ENCODE results near the gene TFAP2B. TPM values are rescaled to one million over a fixed set of nuclear protein-coding genes. Genes with fewer than 3 reads are reported as not detected.

Gene TFAP2B
- under 1 TPM in 1 of 3 donors, not detected in 2; 0.01 TPM for polyA plus RNA-seq

- WGBS, 3 donors: 5 to 13% (median 12%) methylated on average over 7 of the region's 7 CpGs
- H3K27ac ChIP-seq (ENCODE audit: low read depth, low read length): no peak within 1 kb of the TSS
Observed at GRCh38 chr6:50818673-50819072, at the start of gene TFAP2B. TFAP2B (plus strand) TSS chr6:50818871; CDS start chr6:50818892, 21 bp downstream.

- no peak overlapping the region for H3K27ac ChIP-seq (ENCODE audit: low read depth, low read length)
Observed at GRCh38 chr6:50778696-50779095, 40.0 kb upstream of the TFAP2B start.

GRCh38 chr6:50780382-50780781 lies 38.3 kb upstream of the TFAP2B start:
- WGBS, 3 donors: 92 to 95% (median 92%) methylated on average over 5 of the region's 5 CpGs
- no peak overlapping the region for H3K27ac ChIP-seq (ENCODE audit: low read depth, low read length)

- H3K27ac ChIP-seq (ENCODE audit: low read depth, low read length): no peak overlapping the region
- WGBS, 3 donors: 32 to 46% (median 43%) methylated on average over 1 of the region's 1 CpG
Observed at GRCh38 chr6:50785921-50786320, 32.8 kb upstream of the TFAP2B start.

- H3K27ac ChIP-seq (ENCODE audit: low read depth, low read length): no peak overlapping the region
- 0 to 2% (median 1%) methylated on average over 3 of the region's 3 CpGs for whole genome bisulfite sequencing, 3 donors
Observed at GRCh38 chr6:50791900-50792508, 26.7 kb upstream of the TFAP2B start.

- 44 to 63% (median 51%) methylated on average over 1 of the region's 1 CpG for WGBS, 3 donors
Observed at GRCh38 chr6:50792771-50793170, 25.9 kb upstream of the TFAP2B start.

GRCh38 chr6:50795574-50795973 lies 23.1 kb upstream of the TFAP2B start:
- WGBS, 3 donors: 50 to 63% (median 53%) methylated on average over 5 of the region's 5 CpGs
- no peak overlapping the region for H3K27ac ChIP-seq (ENCODE audit: low read depth, low read length)

More at GRCh38 chr6:50792771-50793170, 25.9 kb upstream of the TFAP2B start:
- H3K27ac ChIP-seq (ENCODE audit: low read depth, low read length): no peak overlapping the region

- H3K27ac ChIP-seq (ENCODE audit: low read depth, low read length): no peak overlapping the region
Observed at GRCh38 chr6:50804283-50804682, 14.4 kb upstream of the TFAP2B start.

GRCh38 chr6:50807035-50807434 lies 11.6 kb upstream of the TFAP2B start:
- no peak overlapping the region for H3K27ac ChIP-seq (ENCODE audit: low read depth, low read length)

- H3K27ac ChIP-seq (ENCODE audit: low read depth, low read length): no peak overlapping the region
- 3 to 5% (median 4%) methylated on average over 16 of the region's 16 CpGs for WGBS, 3 donors
Observed at GRCh38 chr6:50815436-50816114, 3.1 kb upstream of the TFAP2B start.

- 0 to 1% (median 1%) methylated on average over 14 of the region's 14 CpGs for WGBS, 3 donors
- no peak overlapping the region for H3K27ac ChIP-seq (ENCODE audit: low read depth, low read length)
Observed at GRCh38 chr6:50816115-50816675, 2.5 kb upstream of the TFAP2B start.

- 10 to 11% (median 11%) methylated on average over 15 of the region's 15 CpGs for WGBS, 3 donors
- no peak overlapping the region for H3K27ac ChIP-seq (ENCODE audit: low read depth, low read length)
Observed at GRCh38 chr6:50816947-50817645, 1.6 kb upstream of the TFAP2B start.

GRCh38 chr6:50817646-50817950 lies 1.1 kb upstream of the TFAP2B start:
- 18 to 30% (median 20%) methylated on average over 2 of the region's 2 CpGs for WGBS, 3 donors
- no peak overlapping the region for H3K27ac ChIP-seq (ENCODE audit: low read depth, low read length)

GRCh38 chr6:50818020-50818419 lies 651 bp upstream of the TFAP2B start:
- WGBS, 3 donors: 8 to 15% (median 11%) methylated on average over 6 of the region's 6 CpGs
- no peak overlapping the region for H3K27ac ChIP-seq (ENCODE audit: low read depth, low read length)

- WGBS, 3 donors: 1 to 3% (median 2%) methylated on average over 44 to 45 of the region's 45 CpGs
- no peak overlapping the region for H3K27ac ChIP-seq (ENCODE audit: low read depth, low read length)
Observed at GRCh38 chr6:50819466-50819903, 814 bp downstream of the TFAP2B start.

GRCh38 chr6:50819904-50820868 lies 1.5 kb downstream of the TFAP2B start:
- 2 to 5% (median 3%) methylated on average over 58 of the region's 58 CpGs for WGBS, 3 donors
- no peak overlapping the region for H3K27ac ChIP-seq (ENCODE audit: low read depth, low read length)

GRCh38 chr6:50820869-50821264 lies 2.2 kb downstream of the TFAP2B start:
- H3K27ac ChIP-seq (ENCODE audit: low read depth, low read length): no peak overlapping the region
- WGBS, 3 donors: 4 to 13% (median 9%) methylated on average over 5 of the region's 5 CpGs

- H3K27ac ChIP-seq (ENCODE audit: low read depth, low read length): no peak overlapping the region
- 4 to 7% (median 4%) methylated on average over 20 of the region's 20 CpGs for WGBS, 3 donors
Observed at GRCh38 chr6:50821441-50822077, 2.9 kb downstream of the TFAP2B start.

All from adipose tissue (tissue), 3 donors.